HepG2 (cell line): ENCODE measurements around the gene SEMA3B. TPM values are rescaled to one million over a fixed set of nuclear protein-coding genes. Genes with fewer than 3 reads are reported as not detected.

ENCODE experiments used
- ARHGAP35 ChIP-seq: sonication (generic); formaldehyde crosslinking; IDR thresholded peaks from 2 replicates; pipeline ENCODE4 v1.9.0; 2022; ENCODE audit warnings: mild to moderate bottlenecking, inconsistent platforms, moderate library complexity, missing genetic modification reagents, borderline replicate concordance
- FOXC1 ChIP-seq: sonication (generic); formaldehyde crosslinking; IDR thresholded peaks from 2 replicates; pipeline ENCODE4 v1.8.0; 2022; ENCODE audit warnings: mild to moderate bottlenecking, missing genetic modification reagents, borderline replicate concordance
- IRF2 ChIP-seq: IDR thresholded peaks from 2 replicates; pipeline ENCODE4 v1.6.1; 2018; ENCODE audit warnings: missing genetic modification reagents, missing compliant biosample characterization
- KDM5B ChIP-seq: sonication (generic); formaldehyde crosslinking; IDR thresholded peaks from 2 replicates; pipeline ENCODE4 v1.4.0; 2020; ENCODE audit warnings: missing genetic modification reagents, mild to moderate bottlenecking, borderline replicate concordance
- POGZ ChIP-seq: sonication (generic); formaldehyde crosslinking; IDR thresholded peaks from 2 replicates; pipeline ENCODE4 v1.4.0; 2020; ENCODE audit warnings: mild to moderate bottlenecking, missing genetic modification reagents
- POLR2G ChIP-seq: fragments of 200-400 bp; formaldehyde crosslinking; IDR thresholded peaks from 2 replicates; pipeline ENCODE4 v1.6.1; 2018; ENCODE audit warnings: mild to moderate bottlenecking, low read depth, low read length, moderate library complexity
- XRCC5 ChIP-seq: fragments of 200-400 bp; formaldehyde crosslinking; optimal IDR thresholded peaks from 2 replicates; pipeline ENCODE3; 2017; ENCODE audit warnings: mild to moderate bottlenecking, low read length
- ZKSCAN8 ChIP-seq: IDR thresholded peaks from 2 replicates; pipeline ENCODE4 v1.6.1; 2016; ENCODE audit warnings: borderline replicate concordance, missing genetic modification reagents, missing compliant biosample characterization
- ZNF232 ChIP-seq: sonication (generic); formaldehyde crosslinking; IDR thresholded peaks from 2 replicates; pipeline ENCODE4 v1.4.0; 2020; ENCODE audit warnings: missing genetic modification reagents, borderline replicate concordance
- ZNF30 ChIP-seq: sonication (generic); formaldehyde crosslinking; IDR thresholded peaks from 2 replicates; pipeline ENCODE4 v1.5.0; 2020; ENCODE audit warnings: mild to moderate bottlenecking, missing genetic modification reagents
- ZNF552 ChIP-seq: sonication (generic); formaldehyde crosslinking; IDR thresholded peaks from 2 replicates; pipeline ENCODE4 v1.9.0; 2022; ENCODE audit warnings: missing genetic modification reagents, mild to moderate bottlenecking, borderline replicate concordance
- ZNF572 ChIP-seq: sonication (generic); formaldehyde crosslinking; IDR thresholded peaks from 2 replicates; pipeline ENCODE4 v1.5.1; 2020; ENCODE audit warnings: mild to moderate bottlenecking, missing genetic modification reagents
- ZNF841 ChIP-seq: sonication (generic); formaldehyde crosslinking; IDR thresholded peaks from 2 replicates; pipeline ENCODE4 v1.8.1; 2023; ENCODE audit warnings: missing genetic modification reagents, borderline replicate concordance
- polyA plus RNA-seq, 8 experiments: library from polyadenylated mRNA; depleted of rRNA in 3 of 8; stranded (reverse) in 7 of 8; unstranded in 1 of 8; fragments of >200 nt; fragmentation: Illumina TruSeq in 4 of 8; extraction: Trizol in 4 of 8; gene quantifications; 2 replicates each; pipeline versions ENCODE4 v1.2.1 to v1.2.3, GENCODE V29; 2011 to 2016; ENCODE audit warnings: low read depth in 4 of 8, missing spikeins in 1 of 8, mixed read lengths in 1 of 8; ENCODE audit not compliant: insufficient read depth in 1 of 8
- total RNA-seq, 5 experiments: library from RNA; depleted of rRNA; stranded (reverse); fragments of >200 nt; fragmentation: Illumina TruSeq; extraction: Trizol; gene quantifications; 2 replicates each; pipeline ENCODE4 v1.2.3, GENCODE V29; 2016; ENCODE audit warnings: low read depth in 1 of 5
- TF ChIP-seq, protein P1 (sequence below): sonication (generic); formaldehyde crosslinking; IDR thresholded peaks from 2 replicates; pipeline ENCODE4 v1.5.1; 2020; ENCODE audit warnings: missing genetic modification reagents, mild to moderate bottlenecking, borderline replicate concordance
- TF ChIP-seq, protein P2 (sequence below): sonication (generic); formaldehyde crosslinking; IDR thresholded peaks from 2 replicates; pipeline ENCODE4 v1.9.0; 2022; ENCODE audit warnings: low read depth, missing genetic modification reagents
- TF ChIP-seq, protein P3 (sequence below): sonication (generic); formaldehyde crosslinking; conservative IDR thresholded peaks from 2 replicates; pipeline ENCODE4 v1.8.0; 2022; ENCODE audit warnings: missing genetic modification reagents
- TF ChIP-seq, protein P4 (sequence below): sonication (generic); formaldehyde crosslinking; conservative IDR thresholded peaks from 2 replicates; pipeline ENCODE4 v1.4.0; 2020; ENCODE audit warnings: missing genetic modification reagents
- TF ChIP-seq, protein P5 (sequence below): sonication (generic); formaldehyde crosslinking; IDR thresholded peaks from 2 replicates; pipeline ENCODE4 v1.5.0; 2020; ENCODE audit warnings: mild to moderate bottlenecking, missing genetic modification reagents

SEMA3B gene
- total and polyA plus RNA-seq, 2 of the 13 experiments (the other 11 are each of a cell fraction or from before 2014, with no cell fraction given) = 93.2 to 158 TPM

DNA sequence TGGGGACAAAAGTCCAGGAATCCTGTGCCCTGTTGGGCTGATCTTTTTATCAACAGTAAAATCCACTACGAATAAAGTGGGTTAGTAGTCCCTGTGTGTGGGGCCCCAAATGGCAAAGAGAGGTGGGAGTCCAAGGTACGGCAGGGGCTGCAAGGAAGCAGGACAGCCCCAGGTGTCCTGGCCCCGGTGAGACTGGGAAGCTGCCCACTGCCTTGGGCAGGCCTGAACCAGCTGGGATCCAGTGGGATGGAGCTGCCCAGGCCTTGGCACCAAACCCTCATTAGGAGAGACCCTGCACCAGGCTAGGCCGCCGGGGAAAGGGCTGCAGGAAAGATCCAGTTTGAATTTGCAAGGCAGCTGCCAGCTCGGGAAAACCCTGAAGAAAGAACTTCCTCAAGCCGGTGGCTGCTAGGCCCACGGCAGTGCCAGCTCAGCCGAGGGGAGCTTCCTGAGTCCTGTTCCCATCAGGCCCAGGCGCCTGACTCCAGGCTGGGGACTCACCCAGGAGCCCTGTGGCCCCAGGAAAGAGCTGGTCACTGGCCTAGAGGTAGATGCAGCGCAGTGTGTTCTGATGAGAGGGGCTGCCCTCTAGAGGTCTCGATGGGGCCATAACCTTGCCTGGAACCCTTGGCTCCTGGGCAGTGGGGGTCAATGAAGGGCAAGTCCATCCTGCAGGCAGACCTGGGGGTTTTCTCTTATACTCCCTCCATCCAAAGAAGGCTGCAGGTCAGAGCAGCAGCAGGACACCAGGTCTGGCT, 47.4 kb upstream of the SEMA3B start (continued):
- TF ChIP-seq, protein P1, sequence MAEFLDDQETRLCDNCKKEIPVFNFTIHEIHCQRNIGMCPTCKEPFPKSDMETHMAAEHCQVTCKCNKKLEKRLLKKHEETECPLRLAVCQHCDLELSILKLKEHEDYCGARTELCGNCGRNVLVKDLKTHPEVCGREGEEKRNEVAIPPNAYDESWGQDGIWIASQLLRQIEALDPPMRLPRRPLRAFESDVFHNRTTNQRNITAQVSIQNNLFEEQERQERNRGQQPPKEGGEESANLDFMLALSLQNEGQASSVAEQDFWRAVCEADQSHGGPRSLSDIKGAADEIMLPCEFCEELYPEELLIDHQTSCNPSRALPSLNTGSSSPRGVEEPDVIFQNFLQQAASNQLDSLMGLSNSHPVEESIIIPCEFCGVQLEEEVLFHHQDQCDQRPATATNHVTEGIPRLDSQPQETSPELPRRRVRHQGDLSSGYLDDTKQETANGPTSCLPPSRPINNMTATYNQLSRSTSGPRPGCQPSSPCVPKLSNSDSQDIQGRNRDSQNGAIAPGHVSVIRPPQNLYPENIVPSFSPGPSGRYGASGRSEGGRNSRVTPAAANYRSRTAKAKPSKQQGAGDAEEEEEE (CRISPR knock-in tag) = no peak
- TF ChIP-seq POLR2G (peak; percentile 50), ZNF552 (CRISPR knock-in tag) (no peak), ARHGAP35 (CRISPR knock-in tag) (no peak), KDM5B (CRISPR knock-in tag) (no peak), IRF2 (CRISPR knock-in tag) (no peak), FOXC1 (peak; percentile 48; the same call in 1 of the 2 replicates), ZKSCAN8 (CRISPR knock-in tag) (no peak), ZNF30 (CRISPR knock-in tag) (no peak), ZNF841 (CRISPR knock-in tag) (no peak), XRCC5 (peak; percentile 90), ZNF572 (CRISPR knock-in tag) (0 out of 2 replicates have a peak, but pooled peaks have one; percentile 29), POGZ (CRISPR knock-in tag) (no peak), ZNF232 (CRISPR knock-in tag) (peak; percentile 72; the same call in 1 of the 2 replicates)
- TF ChIP-seq, protein P2, sequence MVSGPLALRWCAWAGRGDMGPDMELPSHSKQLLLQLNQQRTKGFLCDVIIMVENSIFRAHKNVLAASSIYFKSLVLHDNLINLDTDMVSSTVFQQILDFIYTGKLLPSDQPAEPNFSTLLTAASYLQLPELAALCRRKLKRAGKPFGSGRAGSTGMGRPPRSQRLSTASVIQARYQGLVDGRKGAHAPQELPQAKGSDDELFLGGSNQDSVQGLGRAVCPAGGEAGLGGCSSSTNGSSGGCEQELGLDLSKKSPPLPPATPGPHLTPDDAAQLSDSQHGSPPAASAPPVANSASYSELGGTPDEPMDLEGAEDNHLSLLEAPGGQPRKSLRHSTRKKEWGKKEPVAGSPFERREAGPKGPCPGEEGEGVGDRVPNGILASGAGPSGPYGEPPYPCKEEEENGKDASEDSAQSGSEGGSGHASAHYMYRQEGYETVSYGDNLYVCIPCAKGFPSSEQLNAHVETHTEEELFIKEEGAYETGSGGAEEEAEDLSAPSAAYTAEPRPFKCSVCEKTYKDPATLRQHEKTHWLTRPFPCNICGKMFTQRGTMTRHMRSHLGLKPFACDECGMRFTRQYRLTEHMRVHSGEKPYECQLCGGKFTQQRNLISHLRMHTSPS = peak; percentile 74; the same call in 1 of the 2 replicates
- TF ChIP-seq, protein P3, sequence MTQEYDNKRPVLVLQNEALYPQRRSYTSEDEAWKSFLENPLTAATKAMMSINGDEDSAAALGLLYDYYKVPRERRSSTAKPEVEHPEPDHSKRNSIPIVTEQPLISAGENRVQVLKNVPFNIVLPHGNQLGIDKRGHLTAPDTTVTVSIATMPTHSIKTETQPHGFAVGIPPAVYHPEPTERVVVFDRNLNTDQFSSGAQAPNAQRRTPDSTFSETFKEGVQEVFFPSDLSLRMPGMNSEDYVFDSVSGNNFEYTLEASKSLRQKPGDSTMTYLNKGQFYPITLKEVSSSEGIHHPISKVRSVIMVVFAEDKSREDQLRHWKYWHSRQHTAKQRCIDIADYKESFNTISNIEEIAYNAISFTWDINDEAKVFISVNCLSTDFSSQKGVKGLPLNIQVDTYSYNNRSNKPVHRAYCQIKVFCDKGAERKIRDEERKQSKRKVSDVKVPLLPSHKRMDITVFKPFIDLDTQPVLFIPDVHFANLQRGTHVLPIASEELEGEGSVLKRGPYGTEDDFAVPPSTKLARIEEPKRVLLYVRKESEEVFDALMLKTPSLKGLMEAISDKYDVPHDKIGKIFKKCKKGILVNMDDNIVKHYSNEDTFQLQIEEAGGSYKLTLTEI = no peak
- TF ChIP-seq, protein P4, sequence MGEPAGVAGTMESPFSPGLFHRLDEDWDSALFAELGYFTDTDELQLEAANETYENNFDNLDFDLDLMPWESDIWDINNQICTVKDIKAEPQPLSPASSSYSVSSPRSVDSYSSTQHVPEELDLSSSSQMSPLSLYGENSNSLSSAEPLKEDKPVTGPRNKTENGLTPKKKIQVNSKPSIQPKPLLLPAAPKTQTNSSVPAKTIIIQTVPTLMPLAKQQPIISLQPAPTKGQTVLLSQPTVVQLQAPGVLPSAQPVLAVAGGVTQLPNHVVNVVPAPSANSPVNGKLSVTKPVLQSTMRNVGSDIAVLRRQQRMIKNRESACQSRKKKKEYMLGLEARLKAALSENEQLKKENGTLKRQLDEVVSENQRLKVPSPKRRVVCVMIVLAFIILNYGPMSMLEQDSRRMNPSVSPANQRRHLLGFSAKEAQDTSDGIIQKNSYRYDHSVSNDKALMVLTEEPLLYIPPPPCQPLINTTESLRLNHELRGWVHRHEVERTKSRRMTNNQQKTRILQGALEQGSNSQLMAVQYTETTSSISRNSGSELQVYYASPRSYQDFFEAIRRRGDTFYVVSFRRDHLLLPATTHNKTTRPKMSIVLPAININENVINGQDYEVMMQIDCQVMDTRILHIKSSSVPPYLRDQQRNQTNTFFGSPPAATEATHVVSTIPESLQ (CRISPR knock-in tag) = 0 out of 2 replicates have a peak, but pooled peaks have one; percentile 21
- TF ChIP-seq, protein P5, sequence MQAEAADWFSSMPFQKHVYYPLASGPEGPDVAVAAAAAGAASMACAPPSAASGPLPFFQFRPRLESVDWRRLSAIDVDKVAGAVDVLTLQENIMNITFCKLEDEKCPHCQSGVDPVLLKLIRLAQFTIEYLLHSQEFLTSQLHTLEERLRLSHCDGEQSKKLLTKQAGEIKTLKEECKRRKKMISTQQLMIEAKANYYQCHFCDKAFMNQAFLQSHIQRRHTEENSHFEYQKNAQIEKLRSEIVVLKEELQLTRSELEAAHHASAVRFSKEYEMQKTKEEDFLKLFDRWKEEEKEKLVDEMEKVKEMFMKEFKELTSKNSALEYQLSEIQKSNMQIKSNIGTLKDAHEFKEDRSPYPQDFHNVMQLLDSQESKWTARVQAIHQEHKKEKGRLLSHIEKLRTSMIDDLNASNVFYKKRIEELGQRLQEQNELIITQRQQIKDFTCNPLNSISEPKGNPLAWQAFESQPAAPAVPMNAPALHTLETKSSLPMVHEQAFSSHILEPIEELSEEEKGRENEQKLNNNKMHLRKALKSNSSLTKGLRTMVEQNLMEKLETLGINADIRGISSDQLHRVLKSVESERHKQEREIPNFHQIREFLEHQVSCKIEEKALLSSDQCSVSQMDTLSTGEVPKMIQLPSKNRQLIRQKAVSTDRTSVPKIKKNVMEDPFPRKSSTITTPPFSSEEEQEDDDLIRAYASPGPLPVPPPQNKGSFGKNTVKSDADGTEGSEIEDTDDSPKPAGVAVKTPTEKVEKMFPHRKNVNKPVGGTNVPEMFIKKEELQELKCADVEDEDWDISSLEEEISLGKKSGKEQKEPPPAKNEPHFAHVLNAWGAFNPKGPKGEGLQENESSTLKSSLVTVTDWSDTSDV (CRISPR knock-in tag) = no peak
